ENCODE measurements around the gene NELFA.

GRCh38 chr4:1985780-1986577 is 22.8 kb downstream of the NELFA start:
- TF ChIP-seq, protein P1, sequence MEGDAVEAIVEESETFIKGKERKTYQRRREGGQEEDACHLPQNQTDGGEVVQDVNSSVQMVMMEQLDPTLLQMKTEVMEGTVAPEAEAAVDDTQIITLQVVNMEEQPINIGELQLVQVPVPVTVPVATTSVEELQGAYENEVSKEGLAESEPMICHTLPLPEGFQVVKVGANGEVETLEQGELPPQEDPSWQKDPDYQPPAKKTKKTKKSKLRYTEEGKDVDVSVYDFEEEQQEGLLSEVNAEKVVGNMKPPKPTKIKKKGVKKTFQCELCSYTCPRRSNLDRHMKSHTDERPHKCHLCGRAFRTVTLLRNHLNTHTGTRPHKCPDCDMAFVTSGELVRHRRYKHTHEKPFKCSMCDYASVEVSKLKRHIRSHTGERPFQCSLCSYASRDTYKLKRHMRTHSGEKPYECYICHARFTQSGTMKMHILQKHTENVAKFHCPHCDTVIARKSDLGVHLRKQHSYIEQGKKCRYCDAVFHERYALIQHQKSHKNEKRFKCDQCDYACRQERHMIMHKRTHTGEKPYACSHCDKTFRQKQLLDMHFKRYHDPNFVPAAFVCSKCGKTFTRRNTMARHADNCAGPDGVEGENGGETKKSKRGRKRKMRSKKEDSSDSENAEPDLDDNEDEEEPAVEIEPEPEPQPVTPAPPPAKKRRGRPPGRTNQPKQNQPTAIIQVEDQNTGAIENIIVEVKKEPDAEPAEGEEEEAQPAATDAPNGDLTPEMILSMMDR (IDR thresholded peaks at IDR 0.05): no peak
- TF ChIP-seq POLR2A (IDR thresholded peaks at IDR 0.05): no peak
- TF ChIP-seq EP300 (IDR thresholded peaks at IDR 0.05): no peak
- TF ChIP-seq POLR2AphosphoS5 (IDR thresholded peaks at IDR 0.05): no peak
